KBM-7 (cell line): ENCODE measurements around the gene OPTC.
A peak's percentile ranks its signal among the peaks of the same experiment; 100 is the strongest.

Experiments used
- DNase-seq: peaks from one replicate; pipeline ENCODE4 v3.0.0-alpha.2; 2015
- in situ Hi-C: fragments of 300-500 bp; cut with MboI; formaldehyde crosslinking; loops from 2 replicates; pipeline ENCODE4 v1.14.3; 2020; ENCODE audit warnings: low sequenced_read_pairs, low pct_unique_long_range_greater_than_20kb, mixed read lengths

OPTC gene

GRCh38 chr1:203525685-203526084 is 31.7 kb downstream of the OPTC start:
- in situ Hi-C loops: no loop called here
- DNase-seq: no peak

GRCh38 chr1:203526130-203526529 is 32.2 kb downstream of the OPTC start:
- in situ Hi-C loops: no loop called here
- no peak for DNase-seq

GRCh38 chr1:203526572-203526971 is 32.6 kb downstream of the OPTC start:
- in situ Hi-C loops: no loop called here
- no peak for DNase-seq

GRCh38 chr1:203527013-203527412 is 33.1 kb downstream of the OPTC start:
- in situ Hi-C loops: no loop called here

GRCh38 chr1:203528063-203528462 is 34.1 kb downstream of the OPTC start:
- in situ Hi-C loops: no loop called here
- no peak for DNase-seq

More at GRCh38 chr1:203527013-203527412, 33.1 kb downstream of the OPTC start:
- DNase-seq: no peak

- in situ Hi-C loops: no loop called here
- no peak for DNase-seq
Observed at GRCh38 chr1:203528976-203529835, 35.3 kb downstream of the OPTC start.

GRCh38 chr1:203531063-203531462 is 37.1 kb downstream of the OPTC start:
- no peak for DNase-seq
- in situ Hi-C loops: no loop called here

GRCh38 chr1:203534012-203534411 is 40.1 kb downstream of the OPTC start:
- in situ Hi-C loops: no loop called here
- no peak for DNase-seq

- in situ Hi-C loops: no loop called here
Observed at GRCh38 chr1:203534526-203534925, 40.6 kb downstream of the OPTC start.

GRCh38 chr1:203536575-203536974 is 42.6 kb downstream of the OPTC start:
- DNase-seq: no peak
- in situ Hi-C loops: no loop called here

More at GRCh38 chr1:203534526-203534925, 40.6 kb downstream of the OPTC start:
- DNase-seq: no peak

- DNase-seq: no peak
- in situ Hi-C loops: no loop called here
Observed at GRCh38 chr1:203536980-203537455, 43.1 kb downstream of the OPTC start.

GRCh38 chr1:203537806-203538464 is 44.0 kb downstream of the OPTC start:
- DNase-seq: no peak
- in situ Hi-C loops: no loop called here

GRCh38 chr1:203538726-203539125 is 44.8 kb downstream of the OPTC start:
- in situ Hi-C loops: no loop called here
- DNase-seq: no peak

GRCh38 chr1:203539831-203540546 is 46.0 kb downstream of the OPTC start:
- in situ Hi-C loops: no loop called here
- no peak for DNase-seq

GRCh38 chr1:203544485-203544884 is 50.5 kb downstream of the OPTC start:
- peak; percentile 11 for DNase-seq
- in situ Hi-C loops: no loop called here

- in situ Hi-C loops: no loop called here
Observed at GRCh38 chr1:203544978-203545816, 51.2 kb downstream of the OPTC start.

GRCh38 chr1:203546274-203546673 is 52.3 kb downstream of the OPTC start:
- in situ Hi-C loops: no loop called here
- no peak for DNase-seq

More at GRCh38 chr1:203544978-203545816, 51.2 kb downstream of the OPTC start:
- no peak for DNase-seq

- in situ Hi-C loops: no loop called here
- no peak for DNase-seq
Observed at GRCh38 chr1:203547147-203547546, 53.2 kb downstream of the OPTC start.
